GM19035 (cell line): ENCODE results near the gene LAMA2.

Experiments used
- ATAC-seq: cut with Tn5 transposase; IDR thresholded peaks from one replicate; pipeline ENCODE4 v1.9.1; 2021; ENCODE audit not compliant: unreplicated experiment

Gene LAMA2

GRCh38 chr6:128903715-128904114 is 20.8 kb downstream of the LAMA2 start:
- ATAC-seq, result no peak

GRCh38 chr6:128914051-128914450 is 31.1 kb downstream of the LAMA2 start:
- ATAC-seq, result no peak

- ATAC-seq, result no peak
These were observed 35.9 kb downstream of the LAMA2 start for GRCh38 chr6:128918886-128919285.

- ATAC-seq, result no peak
These were observed 36.7 kb downstream of the LAMA2 start for GRCh38 chr6:128919412-128920180.

GRCh38 chr6:128925765-128926164 is 42.8 kb downstream of the LAMA2 start:
- ATAC-seq, result no peak

- ATAC-seq, result no peak
These were observed 46.9 kb downstream of the LAMA2 start for GRCh38 chr6:128929869-128930268.

GRCh38 chr6:128930321-128930720 is 47.4 kb downstream of the LAMA2 start:
- ATAC-seq, result no peak

GRCh38 chr6:128932061-128932460 is 49.1 kb downstream of the LAMA2 start:
- no peak for ATAC-seq

- ATAC-seq, result no peak
These were observed 67.9 kb downstream of the LAMA2 start for GRCh38 chr6:128950864-128951263.

GRCh38 chr6:128952902-128953301 is 70.0 kb downstream of the LAMA2 start:
- ATAC-seq, result no peak

- no peak for ATAC-seq
These were observed 71.5 kb downstream of the LAMA2 start for GRCh38 chr6:128954308-128955043.

- no peak for ATAC-seq
These were observed 80.6 kb downstream of the LAMA2 start for GRCh38 chr6:128963561-128963960.

GRCh38 chr6:128964233-128964755 is 81.4 kb downstream of the LAMA2 start:
- no peak for ATAC-seq

GRCh38 chr6:128964771-128965170 is 81.8 kb downstream of the LAMA2 start:
- ATAC-seq, result no peak

GRCh38 chr6:128966934-128967333 is 84.0 kb downstream of the LAMA2 start:
- ATAC-seq, result no peak

- no peak for ATAC-seq
These were observed 96.1 kb downstream of the LAMA2 start for GRCh38 chr6:128979071-128979470.

- no peak for ATAC-seq
These were observed 98.8 kb downstream of the LAMA2 start for GRCh38 chr6:128981716-128982115.

GRCh38 chr6:128990360-128990759 is 107.4 kb downstream of the LAMA2 start:
- ATAC-seq, result no peak

- ATAC-seq, result no peak
These were observed 108.0 kb downstream of the LAMA2 start for GRCh38 chr6:128990915-128991314.

- no peak for ATAC-seq
These were observed 110.2 kb downstream of the LAMA2 start for GRCh38 chr6:128993166-128993565.

GRCh38 chr6:128997880-128998279 is 114.9 kb downstream of the LAMA2 start:
- ATAC-seq, result no peak
